Panc1 (cell line): Measurements from ENCODE around the gene NOS1AP. TPM values are rescaled to one million over a fixed set of nuclear protein-coding genes. Genes with fewer than 3 reads are reported as not detected.
A peak's percentile ranks its signal among the peaks of the same experiment; 100 is the strongest.

Source experiments
- ATAC-seq: fragments of 200-7000 bp; cut with Tn5 transposase; 2 replicates; pipeline ENCODE4 v1.9.1; 2020; ENCODE audit warnings: mild to moderate bottlenecking, moderate library complexity
- BruUV-seq: library from RNA; stranded (reverse); fragments of 400-500 nt; replicated peaks from 2 replicates; lab custom pipeline; 2021; lab: Mats Ljungman, UMichigan
- CTCF ChIA-PET: fragments of 300-600 bp; sonication (Branson Sonifier 250); formaldehyde crosslinking; loops from one replicate; lab custom pipeline; 2022; ENCODE audit warnings: antibody characterized with exemption; lab: Charles Lee
- POLR2A ChIA-PET: fragments of 300-600 bp; sonication (Branson Sonifier 250); formaldehyde crosslinking; loops from one replicate; lab custom pipeline; 2022; ENCODE audit warnings: antibody characterized with exemption; lab: Charles Lee
- DNase-seq: peaks from one replicate; pipeline ENCODE4 v3.0.0-alpha.2; 2010; ENCODE audit warnings: low read depth, low spot score
- H3K27ac ChIP-seq: 2 replicates; pipeline ENCODE4 v1.5.1; 2011; ENCODE audit warnings: mild to moderate bottlenecking, low read length, inconsistent platforms
- H3K27me3 ChIP-seq: fragments of 200-500 bp; sonication (Bioruptor generic); 2 replicates; pipeline ENCODE4 v1.6.0; 2014; ENCODE audit warnings: low read length, inconsistent platforms; ENCODE audit not compliant: control insufficient read depth, insufficient read depth
- H3K36me3 ChIP-seq: fragments of 200-500 bp; sonication (Bioruptor generic); 2 replicates; pipeline ENCODE4 v1.5.1; 2014; ENCODE audit warnings: inconsistent platforms, mild to moderate bottlenecking, low read length, moderate library complexity; ENCODE audit not compliant: control insufficient read depth, insufficient read depth
- H3K4me1 ChIP-seq: 2 replicates; pipeline ENCODE4 v1.5.1; 2011; ENCODE audit warnings: inconsistent platforms, mild to moderate bottlenecking, low read length, moderate library complexity; ENCODE audit not compliant: control insufficient read depth, insufficient read depth
- H3K4me3 ChIP-seq, 2 experiments: 2 replicates each; pipeline ENCODE4 v1.5.1; 2011 to 2012; ENCODE audit warnings: low read depth in 2 of 2, low read length in 2 of 2, mild to moderate bottlenecking in 2 of 2, inconsistent platforms in 1 of 2, moderate library complexity in 1 of 2
- H3K9me3 ChIP-seq: fragments of 200-500 bp; sonication (Bioruptor generic); 2 replicates; pipeline ENCODE4 v1.5.1; 2014; ENCODE audit warnings: low read depth, mild to moderate bottlenecking, inconsistent platforms, low read length, moderate library complexity; ENCODE audit not compliant: control insufficient read depth, insufficient read depth
- POLR2AphosphoS5 ChIP-seq: IDR thresholded peaks from 2 replicates; pipeline ENCODE4 v1.6.1; 2012; ENCODE audit warnings: mild to moderate bottlenecking, low read depth, low read length, moderate library complexity
- SIN3A ChIP-seq: IDR thresholded peaks from 2 replicates; pipeline ENCODE4 v1.6.1; 2012; ENCODE audit warnings: low read depth, mild to moderate bottlenecking, low read length, moderate library complexity, borderline replicate concordance; ENCODE audit not compliant: insufficient read depth
- TCF7L2 ChIP-seq: IDR thresholded peaks from 2 replicates; pipeline ENCODE4 v1.6.1; 2011; ENCODE audit warnings: mild to moderate bottlenecking, low read depth, low read length, inconsistent platforms
- in situ Hi-C: cut with HindIII; loops from 2 replicates; pipeline ENCODE4 v1.10.0; 2016; ENCODE audit warnings: low sequenced_read_pairs, low pct_unique_long_range_greater_than_20kb
- intact Hi-C: fragments of 100-400 bp; cut with micrococcal nuclease; formaldehyde crosslinking; loops from one replicate; pipeline ENCODE4 v1.10.0; 2022; ENCODE audit not compliant: unreplicated experiment
- total RNA-seq: library from RNA; stranded (reverse); gene quantifications from one replicate; pipeline ENCODE4 v1.2.1, GENCODE V29; 2021; ENCODE audit not compliant: unreplicated experiment
- TF ChIP-seq, protein P1 (sequence below): fragments of 450-650 bp; IDR thresholded peaks from 2 replicates; pipeline ENCODE4 v1.5.1; 2017; ENCODE audit warnings: mild to moderate bottlenecking
- TF ChIP-seq, protein P2 (sequence below), 2 experiments: IDR thresholded peaks; 2 replicates each; pipeline ENCODE4 v1.6.1; 2011 to 2012; ENCODE audit warnings: low read depth in 2 of 2, control low read depth in 1 of 2, low read length in 1 of 2, mild to moderate bottlenecking in 1 of 2, moderate library complexity in 1 of 2; ENCODE audit not compliant: insufficient read depth in 1 of 2

The NOS1AP gene
- total RNA-seq, 1 experiment from 2014 or later, result 27.9 TPM

DNA sequence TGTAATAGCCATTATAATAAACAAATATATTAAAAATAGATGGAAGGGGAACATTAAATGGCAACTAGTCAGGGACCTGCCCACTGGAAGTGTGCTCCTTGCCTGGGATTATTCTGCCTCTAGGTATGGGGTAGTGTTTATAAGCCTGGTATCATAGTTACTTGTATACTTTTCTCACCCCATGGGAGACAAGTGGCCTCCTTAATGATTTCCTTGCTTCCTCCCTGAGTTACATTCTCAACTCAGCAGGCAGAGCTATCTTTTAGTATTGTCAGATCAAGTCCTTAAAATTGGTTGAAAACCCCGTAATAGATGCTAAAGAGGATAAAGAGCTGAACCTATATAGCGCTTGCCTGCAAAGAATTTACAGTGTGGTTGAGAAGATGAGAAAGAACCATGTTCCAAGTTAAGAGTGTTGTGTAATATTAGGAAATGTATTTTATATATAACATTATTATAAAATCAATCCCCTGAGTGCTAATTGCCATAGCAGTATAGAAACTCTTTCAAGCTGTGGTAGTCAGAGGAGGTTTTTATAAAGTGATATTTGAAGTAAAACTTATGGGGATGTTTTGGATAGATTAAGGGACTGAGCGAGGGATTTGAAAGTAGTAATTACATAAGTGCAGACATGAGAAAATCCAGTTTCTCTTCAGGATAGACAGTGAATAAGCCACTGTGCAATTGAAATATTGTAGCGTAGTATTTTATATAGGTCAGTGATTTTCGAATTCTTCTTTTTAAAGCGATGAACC, 200.7 kb downstream of the NOS1AP start:
- in situ Hi-C loops, result no loop called here

DNA sequence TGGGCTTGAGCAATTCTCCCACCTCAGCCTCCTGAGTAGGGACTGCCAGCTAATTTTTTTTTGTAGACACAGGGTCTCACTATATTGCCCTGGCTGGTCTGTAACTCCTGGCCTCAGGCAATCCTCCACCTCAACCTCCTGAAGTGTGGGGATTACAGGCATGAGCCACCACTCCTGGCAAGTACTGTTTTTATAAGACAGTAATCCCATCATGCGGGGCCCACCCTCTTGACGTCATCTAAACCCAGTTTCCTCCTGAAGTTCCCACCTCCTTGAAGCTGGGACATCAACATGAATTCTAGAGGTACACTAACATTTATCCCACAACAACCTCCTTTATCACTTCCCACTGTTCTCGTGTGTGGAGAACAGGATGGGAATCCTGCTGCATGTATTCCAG, 202.5 kb downstream of the NOS1AP start:
- in situ Hi-C loops (no loop called here), intact Hi-C loops (no loop called here)
- no peaks in the 10 kb centered on the region for H3K36me3 ChIP-seq
- peak overlapping the region; percentile 24; the same call in 1 of the 2 replicates for H3K27ac ChIP-seq
- peaks cover 31% of the 10 kb centered on the region for H3K4me1 ChIP-seq
- no peaks in the 10 kb centered on the region for H3K27me3 ChIP-seq
- ChIA-PET CTCF (no interaction called here), POLR2A (no interaction called here)
- TF ChIP-seq, protein P1, sequence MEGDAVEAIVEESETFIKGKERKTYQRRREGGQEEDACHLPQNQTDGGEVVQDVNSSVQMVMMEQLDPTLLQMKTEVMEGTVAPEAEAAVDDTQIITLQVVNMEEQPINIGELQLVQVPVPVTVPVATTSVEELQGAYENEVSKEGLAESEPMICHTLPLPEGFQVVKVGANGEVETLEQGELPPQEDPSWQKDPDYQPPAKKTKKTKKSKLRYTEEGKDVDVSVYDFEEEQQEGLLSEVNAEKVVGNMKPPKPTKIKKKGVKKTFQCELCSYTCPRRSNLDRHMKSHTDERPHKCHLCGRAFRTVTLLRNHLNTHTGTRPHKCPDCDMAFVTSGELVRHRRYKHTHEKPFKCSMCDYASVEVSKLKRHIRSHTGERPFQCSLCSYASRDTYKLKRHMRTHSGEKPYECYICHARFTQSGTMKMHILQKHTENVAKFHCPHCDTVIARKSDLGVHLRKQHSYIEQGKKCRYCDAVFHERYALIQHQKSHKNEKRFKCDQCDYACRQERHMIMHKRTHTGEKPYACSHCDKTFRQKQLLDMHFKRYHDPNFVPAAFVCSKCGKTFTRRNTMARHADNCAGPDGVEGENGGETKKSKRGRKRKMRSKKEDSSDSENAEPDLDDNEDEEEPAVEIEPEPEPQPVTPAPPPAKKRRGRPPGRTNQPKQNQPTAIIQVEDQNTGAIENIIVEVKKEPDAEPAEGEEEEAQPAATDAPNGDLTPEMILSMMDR, result no peak
- TF ChIP-seq, protein P2, sequence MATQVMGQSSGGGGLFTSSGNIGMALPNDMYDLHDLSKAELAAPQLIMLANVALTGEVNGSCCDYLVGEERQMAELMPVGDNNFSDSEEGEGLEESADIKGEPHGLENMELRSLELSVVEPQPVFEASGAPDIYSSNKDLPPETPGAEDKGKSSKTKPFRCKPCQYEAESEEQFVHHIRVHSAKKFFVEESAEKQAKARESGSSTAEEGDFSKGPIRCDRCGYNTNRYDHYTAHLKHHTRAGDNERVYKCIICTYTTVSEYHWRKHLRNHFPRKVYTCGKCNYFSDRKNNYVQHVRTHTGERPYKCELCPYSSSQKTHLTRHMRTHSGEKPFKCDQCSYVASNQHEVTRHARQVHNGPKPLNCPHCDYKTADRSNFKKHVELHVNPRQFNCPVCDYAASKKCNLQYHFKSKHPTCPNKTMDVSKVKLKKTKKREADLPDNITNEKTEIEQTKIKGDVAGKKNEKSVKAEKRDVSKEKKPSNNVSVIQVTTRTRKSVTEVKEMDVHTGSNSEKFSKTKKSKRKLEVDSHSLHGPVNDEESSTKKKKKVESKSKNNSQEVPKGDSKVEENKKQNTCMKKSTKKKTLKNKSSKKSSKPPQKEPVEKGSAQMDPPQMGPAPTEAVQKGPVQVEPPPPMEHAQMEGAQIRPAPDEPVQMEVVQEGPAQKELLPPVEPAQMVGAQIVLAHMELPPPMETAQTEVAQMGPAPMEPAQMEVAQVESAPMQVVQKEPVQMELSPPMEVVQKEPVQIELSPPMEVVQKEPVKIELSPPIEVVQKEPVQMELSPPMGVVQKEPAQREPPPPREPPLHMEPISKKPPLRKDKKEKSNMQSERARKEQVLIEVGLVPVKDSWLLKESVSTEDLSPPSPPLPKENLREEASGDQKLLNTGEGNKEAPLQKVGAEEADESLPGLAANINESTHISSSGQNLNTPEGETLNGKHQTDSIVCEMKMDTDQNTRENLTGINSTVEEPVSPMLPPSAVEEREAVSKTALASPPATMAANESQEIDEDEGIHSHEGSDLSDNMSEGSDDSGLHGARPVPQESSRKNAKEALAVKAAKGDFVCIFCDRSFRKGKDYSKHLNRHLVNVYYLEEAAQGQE (IDR thresholded peaks at IDR 0.05; ENCODE audit: insufficient read depth in 1 of 2, low read depth in 2 of 2, low read length in 1 of 2), result no peak
- TF ChIP-seq POLR2AphosphoS5 (no peak), TCF7L2 (no peak), SIN3A (no peak)
- no peak overlapping the region for H3K4me3 ChIP-seq
- no peaks in the 10 kb centered on the region for H3K9me3 ChIP-seq
- no TSS peak for BruUV-seq
- ATAC-seq (no peak), DNase-seq (no peak)

More for the DNA sequence above, 200.7 kb downstream of the NOS1AP start:
- H3K4me3 ChIP-seq, result no peak overlapping the region
- intact Hi-C loops, result no loop called here
- CTCF ChIA-PET, result no interaction called here
- H3K36me3 ChIP-seq, result no peaks in the 10 kb centered on the region
- ATAC-seq (no peak), DNase-seq (no peak)
- peaks cover 26% of the 10 kb centered on the region for H3K4me1 ChIP-seq
- POLR2A ChIA-PET, result interaction anchor here (0.8 kb wide), 1 partner anchor 214 kb away, joined by 6 read pairs; no protein-coding TSS in a partner anchor
- H3K27ac ChIP-seq, result no peak overlapping the region; the same call in 1 of the 2 replicates
- BruUV-seq, result no TSS peak
- TF ChIP-seq TCF7L2 (no peak), POLR2AphosphoS5 (no peak), SIN3A (no peak)
- TF ChIP-seq, protein P1, result no peak
- TF ChIP-seq, protein P2 (IDR thresholded peaks at IDR 0.05; ENCODE audit: insufficient read depth in 1 of 2, low read depth in 2 of 2, low read length in 1 of 2), result no peak
- H3K27me3 ChIP-seq, result no peaks in the 10 kb centered on the region
- H3K9me3 ChIP-seq, result no peaks in the 10 kb centered on the region
